Liver (tissue), 9 donors: Measurements from ENCODE around the gene BPTF. TPM values are rescaled to one million over a fixed set of nuclear protein-coding genes. Genes with fewer than 3 reads are reported as not detected.
"Not testable (repeated sequence)": the region's sequence is repeated elsewhere in the genome, so short reads cannot be mapped to it uniquely, and the experiment has no call there.

Source experiments
- DNase-seq: peaks from one replicate; pipeline ENCODE4 v3.0.0-alpha.2; 2017; ENCODE audit warnings: low spot score
- H3K27ac ChIP-seq, 2 donors: one replicate each; pipeline ENCODE4 v1.7.0; 2013; ENCODE audit warnings: inconsistent platforms in 2 of 2, low read length in 2 of 2, control low read depth in 1 of 2, low read depth in 1 of 2, mild to moderate bottlenecking in 1 of 2
- H3K27me3 ChIP-seq, 4 donors: one replicate each; pipeline versions ENCODE4 v1.6.1 to v1.7.0; 2013; ENCODE audit warnings: low read length in 3 of 4, inconsistent platforms in 1 of 4, mild to moderate bottlenecking in 1 of 4, moderate library complexity in 1 of 4; ENCODE audit not compliant: control insufficient read depth in 4 of 4, insufficient read depth in 4 of 4
- H3K36me3 ChIP-seq, 4 donors: one replicate each; pipeline versions ENCODE4 v1.6.1 to v1.7.0; 2013; ENCODE audit warnings: low read length in 3 of 4, mild to moderate bottlenecking in 3 of 4, low read depth in 1 of 4, moderate library complexity in 1 of 4; ENCODE audit not compliant: control insufficient read depth in 4 of 4, insufficient read depth in 3 of 4
- H3K4me1 ChIP-seq, 4 donors: one replicate each; pipeline versions ENCODE4 v1.6.1 to v1.7.0; 2013; ENCODE audit warnings: low read length in 3 of 4, mild to moderate bottlenecking in 3 of 4, moderate library complexity in 1 of 4; ENCODE audit not compliant: control insufficient read depth in 4 of 4, insufficient read depth in 4 of 4
- H3K4me3 ChIP-seq, 3 donors: one replicate each; pipeline versions ENCODE4 v1.6.1 to v1.7.0; 2013; ENCODE audit warnings: low read length in 3 of 3, control low read depth in 1 of 3, low read depth in 1 of 3, mild to moderate bottlenecking in 1 of 3
- H3K9ac ChIP-seq, 2 donors: one replicate each; pipeline ENCODE4 v1.7.0; 2013; ENCODE audit warnings: low read length in 2 of 2, mild to moderate bottlenecking in 2 of 2, moderate library complexity in 2 of 2, control low read depth in 1 of 2, low read depth in 1 of 2
- H3K9me3 ChIP-seq, 4 donors: one replicate each; pipeline versions ENCODE4 v1.6.1 to v1.7.0; 2013; ENCODE audit warnings: low read length in 3 of 4; ENCODE audit not compliant: control insufficient read depth in 4 of 4
- EGR1 ChIP-seq, 2 donors: IDR thresholded peaks; 2 replicates each; pipeline ENCODE4 v1.6.1; 2016 to 2018; ENCODE audit warnings: antibody characterized with exemption in 2 of 2, low read depth in 2 of 2
- FOXA2 ChIP-seq: IDR thresholded peaks from 2 replicates; pipeline ENCODE4 v1.6.1; 2016; ENCODE audit warnings: antibody characterized with exemption
- GABPA ChIP-seq, 2 donors: IDR thresholded peaks in 1 of 2; conservative IDR thresholded peaks in 1 of 2; 2 replicates each; pipeline ENCODE4 v1.6.1; 2016; ENCODE audit warnings: antibody characterized with exemption in 2 of 2, mild to moderate bottlenecking in 1 of 2, moderate library complexity in 1 of 2
- HNF4A ChIP-seq, 2 donors: conservative IDR thresholded peaks; 2 replicates each; pipeline ENCODE4 v1.6.1; 2016; ENCODE audit warnings: antibody characterized with exemption in 2 of 2, mild to moderate bottlenecking in 2 of 2
- HNF4G ChIP-seq: IDR thresholded peaks from 2 replicates; pipeline ENCODE4 v1.6.1; 2016; ENCODE audit warnings: antibody characterized with exemption
- JUND ChIP-seq, 2 donors: IDR thresholded peaks; 2 replicates each; pipeline ENCODE4 v1.6.1; 2016; ENCODE audit warnings: antibody characterized with exemption in 2 of 2
- RAD21 ChIP-seq, 2 donors: IDR thresholded peaks; 2 replicates each; pipeline ENCODE4 v1.6.1; 2016; ENCODE audit warnings: antibody characterized with exemption in 2 of 2, mild to moderate bottlenecking in 2 of 2
- RXRA ChIP-seq, 2 donors: IDR thresholded peaks; 2 replicates each; pipeline ENCODE4 v1.6.1; 2017 to 2018; ENCODE audit warnings: antibody characterized with exemption in 2 of 2, mild to moderate bottlenecking in 1 of 2
- SP1 ChIP-seq: IDR thresholded peaks from 2 replicates; pipeline ENCODE4 v1.6.1; 2018; ENCODE audit warnings: antibody characterized with exemption, mild to moderate bottlenecking
- TAF1 ChIP-seq: conservative IDR thresholded peaks from 2 replicates; pipeline ENCODE4 v1.6.1; 2016; ENCODE audit warnings: antibody characterized with exemption, mild to moderate bottlenecking
- YY1 ChIP-seq: IDR thresholded peaks from 2 replicates; pipeline ENCODE4 v1.6.1; 2016; ENCODE audit warnings: antibody characterized with exemption, mild to moderate bottlenecking
- WGBS: extraction: QIAGEN DNeasy Blood & Tissue Kit; methylation state at CpG from one replicate; pipeline ENCODE4 v1.1.7; 2013; 5-methylcytosine and 5-hydroxymethylcytosine counted together
- polyA plus RNA-seq, 2 donors: library from polyadenylated mRNA; stranded (reverse) in 1 of 2; unstranded in 1 of 2; fragments of 200-250 nt in 1 of 2; fragments of >200 nt in 1 of 2; fragmentation: Nextera tagmentation in 1 of 2; extraction: Ambion mirVana in 1 of 2; gene quantifications; one replicate each; pipeline versions ENCODE4 v1.2.1 to v1.2.3, GENCODE V29; 2013 to 2015
- total RNA-seq, 2 donors: library from RNA; depleted of rRNA; stranded (reverse); fragments of >200 nt; gene quantifications; one replicate each; pipeline ENCODE4 v1.2.3, GENCODE V29; 2014
- TF ChIP-seq, protein P1 (sequence below): IDR thresholded peaks from 2 replicates; pipeline ENCODE4 v1.6.1; 2016; ENCODE audit warnings: antibody characterized with exemption
- TF ChIP-seq, protein P2 (sequence below): IDR thresholded peaks from 2 replicates; pipeline ENCODE4 v1.6.1; 2016; ENCODE audit warnings: antibody characterized with exemption
- TF ChIP-seq, protein P3 (sequence below): IDR thresholded peaks from 2 replicates; pipeline ENCODE4 v1.6.1; 2016; ENCODE audit warnings: antibody characterized with exemption
- donor health status: healthy.
- donor health status: healthy.
- donor health status: healthy.
- donor health status: healthy.
- donor health status: healthy.

The BPTF gene
- total and polyA plus RNA-seq, 4 donors = 8.1 to 51.7 (median 29.5) TPM

DNA sequence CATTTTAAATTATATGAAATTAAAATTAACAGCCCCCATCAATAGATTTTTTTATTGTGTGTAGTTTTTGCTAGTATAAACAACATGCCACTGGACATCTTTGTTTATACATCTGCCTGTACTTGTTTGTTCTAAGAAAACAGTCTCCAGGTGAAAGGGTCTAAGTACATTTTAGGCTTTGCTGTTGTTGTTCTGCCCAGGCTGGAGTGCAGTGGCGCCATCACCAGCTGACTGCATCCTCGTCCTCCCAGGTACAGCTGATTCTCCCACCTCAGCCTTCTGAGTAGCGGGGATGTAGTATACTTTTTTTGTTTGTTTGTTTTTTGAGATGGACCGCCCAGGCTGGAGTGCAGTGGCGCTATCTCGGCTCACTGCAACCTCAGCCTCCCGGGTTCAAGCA lies 145.5 kb downstream of the BPTF start:
- Histone ChIP-seq H3K27me3 (no peaks in the 10 kb centered on the region), H3K9me3 (no peaks in the 10 kb centered on the region), H3K4me3 (no peak overlapping the region), H3K36me3 (peaks cover 3 to 22% (median 12%) of the 10 kb centered on the region in 4 donors), H3K4me1 (no peaks in the 10 kb centered on the region), H3K9ac (no peak overlapping the region), H3K27ac (no peak overlapping the region)
- DNase-seq = no peak
- 93% methylated on average over 7 of the region's 7 CpGs for WGBS
- no peak for TF ChIP-seq RAD21 (IDR thresholded peaks at IDR 0.05)
- TF ChIP-seq YY1 = no peak

DNA sequence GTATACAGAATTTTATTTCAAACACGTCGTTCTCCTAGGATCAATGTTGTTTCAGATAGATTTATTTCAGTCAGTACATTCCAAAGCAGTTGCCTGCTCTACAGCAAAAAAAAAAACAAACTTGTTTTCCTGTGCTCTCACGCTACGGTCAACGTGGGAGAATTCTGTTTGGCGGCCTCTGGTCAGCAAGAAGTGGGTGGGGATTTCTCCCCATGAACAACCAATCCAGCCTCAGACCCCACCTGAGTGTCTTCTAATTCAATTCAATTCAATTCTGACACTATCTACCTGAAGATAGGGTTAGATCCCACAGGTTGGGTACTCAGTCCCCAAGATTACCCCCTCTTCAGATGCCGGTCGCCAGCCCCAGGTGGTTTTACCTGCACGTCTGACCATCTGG lies 148.9 kb downstream of the BPTF start:
- Histone ChIP-seq H3K27ac (no peak overlapping the region), H3K36me3 (peaks cover 4 to 15% (median 9%) of the 10 kb centered on the region in 4 donors)
- 93% methylated on average over 9 of the region's 9 CpGs for WGBS

DNA sequence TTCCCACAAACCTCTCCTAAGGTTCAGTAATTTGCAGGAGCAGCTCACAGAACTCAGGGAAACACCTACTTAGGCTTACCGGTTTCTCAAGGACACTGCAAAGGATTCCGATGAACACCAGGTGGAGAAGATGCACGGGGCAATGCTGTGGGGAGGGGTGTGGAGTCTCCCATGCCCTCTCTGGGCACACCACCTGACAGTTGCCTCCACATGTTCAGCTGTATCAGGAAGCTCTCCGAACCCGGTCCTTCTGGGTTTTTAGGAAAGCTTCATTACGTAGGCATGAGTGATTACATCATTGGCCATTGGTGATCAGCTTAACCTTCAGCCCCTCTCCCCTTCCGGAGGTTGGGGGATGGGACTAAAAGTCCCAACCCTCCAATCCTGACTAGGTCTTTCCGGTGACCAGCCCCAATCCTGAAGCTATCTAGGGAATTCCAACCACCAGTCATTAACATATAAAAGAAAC lies 149.3 kb downstream of the BPTF start:
- H3K9ac ChIP-seq = no peak overlapping the region
- no peaks in the 10 kb centered on the region for H3K9me3 ChIP-seq
- no peaks in the 10 kb centered on the region for H3K4me1 ChIP-seq
- peaks cover 6 to 14% (median 9%) of the 10 kb centered on the region in 4 donors for H3K36me3 ChIP-seq
- H3K4me3 ChIP-seq = no peak overlapping the region
- TF ChIP-seq HNF4A (conservative IDR thresholded peaks at IDR 0.05) (no peak), RAD21 (IDR thresholded peaks at IDR 0.05) (no peak), HNF4G (no peak), GABPA (IDR thresholded peaks at IDR 0.05 in 1 of 2, conservative IDR thresholded peaks at IDR 0.05 in 1 of 2) (no peak), RXRA (IDR thresholded peaks at IDR 0.05) (no peak), TAF1 (no peak), SP1 (no peak), JUND (IDR thresholded peaks at IDR 0.05) (no peak), EGR1 (IDR thresholded peaks at IDR 0.05; ENCODE audit: low read depth in 2 of 2) (no peak)
- TF ChIP-seq, protein P1, sequence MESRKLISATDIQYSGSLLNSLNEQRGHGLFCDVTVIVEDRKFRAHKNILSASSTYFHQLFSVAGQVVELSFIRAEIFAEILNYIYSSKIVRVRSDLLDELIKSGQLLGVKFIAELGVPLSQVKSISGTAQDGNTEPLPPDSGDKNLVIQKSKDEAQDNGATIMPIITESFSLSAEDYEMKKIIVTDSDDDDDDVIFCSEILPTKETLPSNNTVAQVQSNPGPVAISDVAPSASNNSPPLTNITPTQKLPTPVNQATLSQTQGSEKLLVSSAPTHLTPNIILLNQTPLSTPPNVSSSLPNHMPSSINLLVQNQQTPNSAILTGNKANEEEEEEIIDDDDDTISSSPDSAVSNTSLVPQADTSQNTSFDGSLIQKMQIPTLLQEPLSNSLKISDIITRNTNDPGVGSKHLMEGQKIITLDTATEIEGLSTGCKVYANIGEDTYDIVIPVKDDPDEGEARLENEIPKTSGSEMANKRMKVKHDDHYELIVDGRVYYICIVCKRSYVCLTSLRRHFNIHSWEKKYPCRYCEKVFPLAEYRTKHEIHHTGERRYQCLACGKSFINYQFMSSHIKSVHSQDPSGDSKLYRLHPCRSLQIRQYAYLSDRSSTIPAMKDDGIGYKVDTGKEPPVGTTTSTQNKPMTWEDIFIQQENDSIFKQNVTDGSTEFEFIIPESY = no peak
- TF ChIP-seq, protein P2, sequence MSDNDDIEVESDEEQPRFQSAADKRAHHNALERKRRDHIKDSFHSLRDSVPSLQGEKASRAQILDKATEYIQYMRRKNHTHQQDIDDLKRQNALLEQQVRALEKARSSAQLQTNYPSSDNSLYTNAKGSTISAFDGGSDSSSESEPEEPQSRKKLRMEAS = no peak
- TF ChIP-seq, protein P3, sequence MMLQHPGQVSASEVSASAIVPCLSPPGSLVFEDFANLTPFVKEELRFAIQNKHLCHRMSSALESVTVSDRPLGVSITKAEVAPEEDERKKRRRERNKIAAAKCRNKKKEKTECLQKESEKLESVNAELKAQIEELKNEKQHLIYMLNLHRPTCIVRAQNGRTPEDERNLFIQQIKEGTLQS = no peak
- no peak overlapping the region for H3K27ac ChIP-seq
- no peak for DNase-seq
- H3K27me3 ChIP-seq = no peaks in the 10 kb centered on the region
- 72% methylated on average over 8 of the region's 8 CpGs for WGBS

More for the DNA sequence above, 148.9 kb downstream of the BPTF start:
- Histone ChIP-seq H3K4me1 (no peaks in the 10 kb centered on the region), H3K9me3 (no peaks in the 10 kb centered on the region), H3K9ac (no peak overlapping the region), H3K27me3 (no peaks in the 10 kb centered on the region), H3K4me3 (no peak overlapping the region)
- no peak for DNase-seq
- TF ChIP-seq FOXA2 = no peak
- no peak for TF ChIP-seq EGR1 (IDR thresholded peaks at IDR 0.05; ENCODE audit: low read depth in 2 of 2)
- no peak for TF ChIP-seq GABPA (IDR thresholded peaks at IDR 0.05 in 1 of 2, conservative IDR thresholded peaks at IDR 0.05 in 1 of 2)

DNA sequence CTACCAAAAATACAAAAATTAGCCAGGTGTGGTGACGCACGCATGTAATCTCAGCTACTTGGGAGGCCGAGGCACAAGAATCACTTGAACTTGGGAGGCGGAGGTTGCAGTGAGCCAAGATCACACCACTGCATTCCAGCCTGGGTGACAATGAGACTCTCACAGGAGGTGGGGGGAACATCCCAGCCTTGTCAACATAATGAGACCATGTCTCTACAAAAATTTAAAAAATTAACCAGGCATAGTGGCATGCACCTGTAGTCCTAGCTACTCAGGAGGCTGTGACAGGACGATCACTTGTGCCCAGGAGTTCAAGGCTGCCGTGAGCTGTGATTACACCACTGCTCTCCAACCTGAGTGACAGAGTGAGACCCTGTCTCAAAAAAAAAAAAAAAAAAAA lies 151.0 kb downstream of the BPTF start:
- not testable (repeated sequence) for H3K27ac ChIP-seq, H3K9me3 ChIP-seq, DNase-seq, H3K27me3 ChIP-seq, H3K9ac ChIP-seq, H3K4me1 ChIP-seq, H3K4me3 ChIP-seq
- peaks cover 6 to 12% (median 8%) of the 10 kb centered on the region in 4 donors for H3K36me3 ChIP-seq
- WGBS = 96% methylated on average over 6 of the region's 6 CpGs
